Osteoblast (primary cell): Measurements from ENCODE around the gene NPTN. TPM values are rescaled to one million over a fixed set of nuclear protein-coding genes. Genes with fewer than 3 reads are reported as not detected.

Experiments used
- DNase-seq: peaks from one replicate; pipeline ENCODE4 v3.0.0; 2011; ENCODE audit warnings: low spot score, mixed read lengths; ENCODE audit not compliant: insufficient read length; ENCODE audit errors: missing footprints
- H2AFZ ChIP-seq: 2 replicates; pipeline ENCODE4 v1.6.0; 2011; ENCODE audit warnings: mild to moderate bottlenecking, low read length
- H3K27ac ChIP-seq: 2 replicates; pipeline ENCODE4 v1.5.1; 2011; ENCODE audit warnings: mild to moderate bottlenecking, low read depth, low read length, moderate library complexity
- H3K27me3 ChIP-seq: 2 replicates; pipeline ENCODE4 v1.6.0; 2012; ENCODE audit warnings: mild to moderate bottlenecking, control low read depth, inconsistent platforms, low read length, moderate library complexity; ENCODE audit not compliant: insufficient read depth
- H3K36me3 ChIP-seq: 2 replicates; pipeline ENCODE4 v1.5.1; 2011; ENCODE audit warnings: mild to moderate bottlenecking, low read length, control low read depth, moderate library complexity; ENCODE audit not compliant: insufficient read depth
- H3K4me1 ChIP-seq: 2 replicates; pipeline ENCODE4 v1.5.1; 2011; ENCODE audit warnings: mild to moderate bottlenecking, low read length, control low read depth, moderate library complexity; ENCODE audit not compliant: insufficient read depth
- H3K4me2 ChIP-seq: 2 replicates; pipeline ENCODE4 v1.6.0; 2011; ENCODE audit warnings: mild to moderate bottlenecking, low read length; ENCODE audit not compliant: insufficient read depth
- H3K4me3 ChIP-seq: fragments of 200-600 bp; sonication (generic); 3 replicates; pipeline ENCODE4 v1.5.1; 2012; ENCODE audit warnings: mild to moderate bottlenecking, low read length, inconsistent platforms; ENCODE audit not compliant: insufficient read depth
- H3K79me2 ChIP-seq: 2 replicates; pipeline ENCODE4 v1.6.0; 2012; ENCODE audit warnings: mild to moderate bottlenecking, low read length, control low read depth, inconsistent platforms; ENCODE audit not compliant: insufficient read depth
- H3K9me3 ChIP-seq: 2 replicates; pipeline ENCODE4 v1.5.1; 2011; ENCODE audit warnings: low read depth, low read length, control low read depth
- H4K20me1 ChIP-seq: 2 replicates; pipeline ENCODE4 v1.6.0; 2012; ENCODE audit warnings: mild to moderate bottlenecking, low read length, control low read depth; ENCODE audit not compliant: insufficient read depth
- CTCF ChIP-seq: IDR thresholded peaks from 2 replicates; pipeline ENCODE4 v1.5.1; 2011; ENCODE audit warnings: mild to moderate bottlenecking, low read depth, low read length, moderate library complexity; ENCODE audit errors: extremely low read depth
- total RNA-seq: library from RNA; depleted of rRNA; stranded (reverse); fragments of >200 nt; gene quantifications from 2 replicates; pipeline ENCODE4 v1.2.3, GENCODE V29; 2012

NPTN gene
- total RNA-seq, 1 donor, result 130 TPM

- H3K36me3 ChIP-seq, result no peaks in the 10 kb centered on the region
These were observed 15.3 kb downstream of the NPTN start for GRCh38 chr15:73617913-73618312.

GRCh38 chr15:73617301-73617831 is 15.8 kb downstream of the NPTN start:
- Histone ChIP-seq H3K9me3 (no peaks in the 10 kb centered on the region), H3K27me3 (no peaks in the 10 kb centered on the region), H3K4me2 (no peak overlapping the region), H3K36me3 (no peaks in the 10 kb centered on the region), H3K27ac (peak overlapping the region; percentile 19), H3K4me1 (peaks cover 12% of the 10 kb centered on the region), H3K79me2 (peaks cover 98% of the 10 kb centered on the region), H3K4me3 (no peak overlapping the region), H2AFZ (no peak overlapping the region), H4K20me1 (peaks cover 61% of the 10 kb centered on the region)
- no peak for TF ChIP-seq CTCF
- no peak for DNase-seq

More at GRCh38 chr15:73617913-73618312, 15.3 kb downstream of the NPTN start:
- H3K27ac ChIP-seq, result no peak overlapping the region
- no peak for DNase-seq
- H3K4me3 ChIP-seq, result no peak overlapping the region
- peaks cover 98% of the 10 kb centered on the region for H3K79me2 ChIP-seq
- TF ChIP-seq CTCF, result no peak
- H2AFZ ChIP-seq, result no peak overlapping the region
- H3K4me1 ChIP-seq, result peaks cover 12% of the 10 kb centered on the region
- H4K20me1 ChIP-seq, result peaks cover 65% of the 10 kb centered on the region
- H3K27me3 ChIP-seq, result no peaks in the 10 kb centered on the region
- no peak overlapping the region for H3K4me2 ChIP-seq
- H3K9me3 ChIP-seq, result no peaks in the 10 kb centered on the region

- Histone ChIP-seq H3K4me2 (peak overlapping the region; percentile 40), H3K27ac (peak overlapping the region; percentile 41), H3K36me3 (no peaks in the 10 kb centered on the region)
These were observed 24.2 kb downstream of the NPTN start for GRCh38 chr15:73608941-73609340.

GRCh38 chr15:73608475-73608874 is 24.7 kb downstream of the NPTN start:
- H3K4me2 ChIP-seq, result peak overlapping the region; percentile 40
- no peak for TF ChIP-seq CTCF
- no peaks in the 10 kb centered on the region for H3K27me3 ChIP-seq
- H3K79me2 ChIP-seq, result peaks cover 95% of the 10 kb centered on the region
- no peaks in the 10 kb centered on the region for H3K36me3 ChIP-seq
- no peaks in the 10 kb centered on the region for H3K9me3 ChIP-seq
- peaks cover 37% of the 10 kb centered on the region for H4K20me1 ChIP-seq
- H2AFZ ChIP-seq, result no peak overlapping the region
- H3K27ac ChIP-seq, result peak overlapping the region; percentile 41
- H3K4me3 ChIP-seq, result no peak overlapping the region
- peaks cover 26% of the 10 kb centered on the region for H3K4me1 ChIP-seq
- DNase-seq, result no peak

More at GRCh38 chr15:73608941-73609340, 24.2 kb downstream of the NPTN start:
- Histone ChIP-seq H3K79me2 (peaks cover 95% of the 10 kb centered on the region), H4K20me1 (peaks cover 35% of the 10 kb centered on the region), H3K4me1 (peaks cover 26% of the 10 kb centered on the region), H3K4me3 (no peak overlapping the region), H2AFZ (no peak overlapping the region), H3K27me3 (no peaks in the 10 kb centered on the region), H3K9me3 (no peaks in the 10 kb centered on the region)
- peak; percentile 43 for DNase-seq
- TF ChIP-seq CTCF, result no peak
